Activated naive CD8-positive, alpha-beta T cell treated with anti-CD3 and anti-CD28 coated beads, Interleukin-2, amount 50 U/mL, for 24 hours (primary cell): ENCODE data around the gene SLC2A9.

ENCODE experiments used
- ATAC-seq: fragments of 150-1000 bp; cut with Tn5 transposase; one replicate; pipeline ENCODE4 v1.10.0; 2021
- DNase-seq: peaks from one replicate; pipeline ENCODE4 v3.0.0; 2021
- H3K27ac Mint-ChIP-seq: one replicate; pipeline ENCODE4 v1.8.0; 2021; ENCODE audit warnings: mild to moderate bottlenecking, mixed read lengths
- H3K27me3 Mint-ChIP-seq: one replicate; pipeline ENCODE4 v1.8.0; 2021; ENCODE audit warnings: mixed read lengths
- H3K36me3 Mint-ChIP-seq: one replicate; pipeline ENCODE4 v1.8.0; 2021; ENCODE audit warnings: low read depth, mixed read lengths
- H3K4me1 Mint-ChIP-seq: one replicate; pipeline ENCODE4 v1.8.0; 2021; ENCODE audit warnings: mixed read lengths
- H3K4me3 Mint-ChIP-seq: one replicate; pipeline ENCODE4 v1.8.0; 2021; ENCODE audit warnings: mild to moderate bottlenecking, moderate library complexity, mixed read lengths
- H3K9me3 Mint-ChIP-seq: one replicate; pipeline ENCODE4 v1.8.0; 2021; ENCODE audit warnings: mixed read lengths

SLC2A9 gene

DNA sequence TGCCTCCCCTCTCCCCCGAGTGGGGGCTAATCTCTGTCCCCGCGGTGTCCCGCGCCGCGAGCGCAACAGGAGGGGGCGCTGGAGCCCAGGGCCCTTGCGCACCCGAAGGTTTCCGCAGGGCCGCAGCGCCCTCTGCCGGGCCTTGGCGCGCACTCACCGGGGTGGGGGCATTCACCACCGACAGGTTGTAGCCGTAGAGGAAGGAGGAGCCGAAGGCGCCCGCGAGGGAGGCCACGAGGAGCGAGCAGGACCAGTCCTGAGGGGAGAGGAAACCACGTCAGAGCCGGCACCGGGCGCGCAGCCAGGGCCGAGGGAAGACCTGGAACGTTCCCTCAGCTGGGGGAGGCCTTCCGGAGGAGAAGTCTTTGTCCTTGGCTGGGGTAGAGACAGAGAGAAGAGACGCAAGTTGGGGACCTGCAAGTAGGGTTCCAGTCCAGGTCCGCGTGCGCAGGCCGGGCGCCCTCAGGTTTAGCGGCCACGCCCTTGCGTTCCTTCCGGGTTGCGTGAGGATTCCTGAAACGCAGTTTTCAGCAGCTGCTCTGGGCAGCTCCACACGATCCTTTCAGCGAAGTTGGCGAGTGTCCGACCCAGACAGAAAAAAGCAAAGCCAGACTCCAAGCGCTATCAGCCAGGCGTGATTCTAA is 2.4 kb downstream of the SLC2A9 start:
- Mint-ChIP-seq H3K9me3 (no peaks in the 10 kb centered on the region), H3K4me3 (peak overlapping the region; percentile 83), H3K36me3 (no peaks in the 10 kb centered on the region), H3K27ac (peak overlapping the region; percentile 89), H3K4me1 (peaks cover 15% of the 10 kb centered on the region), H3K27me3 (no peaks in the 10 kb centered on the region)
- DNase-seq (peak; percentile 92), ATAC-seq (peak; percentile 99)

DNA sequence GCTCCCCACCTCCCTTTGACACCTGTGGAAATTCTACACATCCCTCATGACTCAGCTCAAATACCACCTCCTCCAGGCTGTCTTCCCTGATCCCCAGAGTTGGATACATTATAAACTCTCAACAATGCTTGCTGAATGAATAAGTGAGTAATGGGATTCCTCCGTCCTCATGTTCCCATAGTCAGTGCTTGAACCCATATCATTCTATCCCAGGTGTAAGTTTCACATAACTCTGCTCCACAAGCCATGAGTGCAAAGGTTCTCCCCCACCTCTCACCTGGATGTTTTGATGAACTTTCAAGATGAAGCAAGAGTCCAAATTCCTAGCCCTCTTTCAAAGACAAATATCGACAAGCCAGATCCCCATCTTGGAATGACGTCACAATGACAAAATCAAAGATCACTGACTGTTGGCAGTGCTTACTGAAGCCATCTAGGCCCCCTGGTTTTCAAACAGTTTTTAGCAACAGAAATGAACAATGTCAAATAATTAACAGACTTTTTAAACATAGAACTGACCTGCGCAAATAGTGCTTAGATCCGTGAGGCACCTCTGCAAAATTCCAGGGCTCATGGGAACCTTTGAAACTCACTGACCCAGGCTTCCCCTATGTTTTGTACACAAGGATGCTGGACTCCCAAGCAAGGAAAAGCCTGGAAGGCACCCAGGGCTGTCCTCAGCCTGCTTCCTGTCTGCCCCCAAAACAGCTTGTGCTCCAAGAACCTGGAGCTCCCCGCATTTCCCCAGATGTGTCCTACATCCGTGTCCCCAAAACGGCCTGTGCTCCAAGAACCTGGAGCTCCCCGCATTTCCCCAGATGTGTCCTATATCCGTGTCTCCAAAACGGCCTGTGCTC is 4.0 kb downstream of the SLC2A9 start:
- no peak overlapping the region for H3K4me3 Mint-ChIP-seq
- no peaks in the 10 kb centered on the region for H3K36me3 Mint-ChIP-seq
- H3K9me3 Mint-ChIP-seq, result no peaks in the 10 kb centered on the region
- peaks cover 13% of the 10 kb centered on the region for H3K4me1 Mint-ChIP-seq
- DNase-seq, result no peak
- ATAC-seq, result no peak
- no peak overlapping the region for H3K27ac Mint-ChIP-seq
- no peaks in the 10 kb centered on the region for H3K27me3 Mint-ChIP-seq

DNA sequence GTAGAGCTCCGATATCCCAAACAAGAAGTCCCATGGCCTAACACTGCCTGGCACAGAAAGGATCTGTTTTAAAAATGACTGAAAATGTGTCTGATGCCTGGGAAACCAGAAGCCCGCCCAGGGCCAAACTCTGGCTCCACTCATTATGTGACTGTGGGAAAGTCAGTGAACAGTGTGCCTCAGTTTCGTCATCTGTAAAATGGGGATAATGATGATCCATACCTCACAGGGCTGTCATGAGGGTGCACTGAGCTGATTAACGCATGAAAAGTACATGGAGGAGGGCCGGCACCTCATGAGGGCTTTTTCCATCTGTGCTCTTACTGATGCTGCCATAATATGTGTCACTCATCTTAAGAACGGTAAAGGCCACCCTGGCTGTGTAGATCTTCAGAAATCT is 5.1 kb downstream of the SLC2A9 start:
- peaks cover 13% of the 10 kb centered on the region for H3K4me1 Mint-ChIP-seq
- ATAC-seq (no peak), DNase-seq (no peak)
- no peak overlapping the region for H3K27ac Mint-ChIP-seq
- no peaks in the 10 kb centered on the region for H3K36me3 Mint-ChIP-seq
- no peaks in the 10 kb centered on the region for H3K9me3 Mint-ChIP-seq
- no peaks in the 10 kb centered on the region for H3K27me3 Mint-ChIP-seq
- H3K4me3 Mint-ChIP-seq, result no peak overlapping the region

DNA sequence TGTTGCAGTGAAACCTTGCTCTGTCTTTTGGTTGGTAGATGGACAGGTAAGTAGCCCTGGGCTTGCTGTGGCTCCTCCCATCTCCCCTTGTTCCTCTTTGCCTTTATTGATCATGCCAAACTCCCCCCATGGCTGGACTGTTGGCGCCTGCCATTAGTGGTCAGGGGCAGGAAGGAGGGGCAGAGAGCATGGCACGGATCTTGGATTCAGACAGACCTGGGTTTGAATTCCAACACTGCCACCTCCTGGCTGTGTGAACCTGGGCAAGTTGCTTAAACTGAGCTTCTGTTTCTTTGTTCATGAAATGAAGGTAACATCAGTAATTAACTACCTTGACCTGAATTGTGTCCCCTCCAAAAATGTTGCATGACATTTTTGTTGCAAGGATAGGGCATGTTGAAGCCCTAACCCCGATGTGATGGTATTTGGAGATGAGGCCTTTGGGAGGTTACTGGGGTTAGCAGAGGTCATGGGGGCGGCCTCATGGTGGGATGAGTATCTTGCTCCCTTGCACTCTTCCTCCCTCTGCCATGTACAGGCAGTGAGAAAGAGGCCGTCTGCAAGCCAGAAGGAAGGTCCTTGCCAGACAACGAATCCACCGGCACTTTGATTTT is 6.0 kb downstream of the SLC2A9 start:
- Mint-ChIP-seq H3K4me3 (no peak overlapping the region), H3K36me3 (no peaks in the 10 kb centered on the region), H3K4me1 (peaks cover 20% of the 10 kb centered on the region), H3K9me3 (no peaks in the 10 kb centered on the region), H3K27ac (no peak overlapping the region), H3K27me3 (no peaks in the 10 kb centered on the region)
- ATAC-seq (no peak), DNase-seq (peak; percentile 46)

DNA sequence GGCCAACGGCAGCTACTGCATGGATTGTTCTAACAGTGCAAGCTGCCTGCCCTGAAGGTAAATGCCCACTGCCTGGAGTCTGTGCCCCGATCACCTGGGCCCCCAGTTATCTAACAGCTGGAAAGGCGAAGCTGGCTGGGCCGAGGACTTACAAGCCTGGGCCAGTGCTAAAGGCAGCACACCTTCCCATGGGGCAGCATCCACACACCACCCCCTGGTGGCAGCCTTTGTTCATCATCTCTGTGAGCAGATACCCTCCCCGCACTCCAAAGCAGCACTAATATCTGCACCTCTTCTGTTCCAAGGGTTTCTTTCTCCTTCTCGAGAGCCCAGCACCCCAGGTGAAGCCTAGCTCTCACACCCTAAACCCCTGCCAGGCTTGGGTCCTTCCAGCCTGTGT is 7.6 kb downstream of the SLC2A9 start:
- Mint-ChIP-seq H3K27ac (no peak overlapping the region), H3K4me3 (no peak overlapping the region), H3K4me1 (peaks cover 18% of the 10 kb centered on the region), H3K36me3 (no peaks in the 10 kb centered on the region), H3K27me3 (no peaks in the 10 kb centered on the region), H3K9me3 (no peaks in the 10 kb centered on the region)
- DNase-seq (peak; percentile 45), ATAC-seq (no peak)

DNA sequence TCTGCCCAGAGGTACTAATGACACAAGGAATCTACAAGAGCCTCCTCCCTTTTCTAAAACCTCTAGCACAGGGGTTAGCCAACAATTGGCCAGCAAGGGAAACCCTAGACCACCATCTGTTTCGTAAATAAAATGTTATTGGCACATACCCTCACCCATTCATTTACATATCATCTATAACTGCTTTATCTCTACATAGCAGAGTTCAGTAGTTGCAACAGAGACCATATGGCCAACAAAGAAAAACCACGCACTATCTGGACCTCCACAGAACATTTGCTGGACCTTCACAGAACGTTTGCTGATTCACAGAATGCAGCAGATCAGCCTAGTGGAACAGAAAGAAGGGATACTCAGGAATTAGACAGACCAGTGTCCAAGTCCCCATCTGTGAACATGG is 9.4 kb downstream of the SLC2A9 start:
- ATAC-seq (no peak), DNase-seq (no peak)
- Mint-ChIP-seq H3K9me3 (no peaks in the 10 kb centered on the region), H3K4me1 (peaks cover 25% of the 10 kb centered on the region), H3K27me3 (no peaks in the 10 kb centered on the region), H3K27ac (no peak overlapping the region), H3K4me3 (no peak overlapping the region), H3K36me3 (no peaks in the 10 kb centered on the region)

DNA sequence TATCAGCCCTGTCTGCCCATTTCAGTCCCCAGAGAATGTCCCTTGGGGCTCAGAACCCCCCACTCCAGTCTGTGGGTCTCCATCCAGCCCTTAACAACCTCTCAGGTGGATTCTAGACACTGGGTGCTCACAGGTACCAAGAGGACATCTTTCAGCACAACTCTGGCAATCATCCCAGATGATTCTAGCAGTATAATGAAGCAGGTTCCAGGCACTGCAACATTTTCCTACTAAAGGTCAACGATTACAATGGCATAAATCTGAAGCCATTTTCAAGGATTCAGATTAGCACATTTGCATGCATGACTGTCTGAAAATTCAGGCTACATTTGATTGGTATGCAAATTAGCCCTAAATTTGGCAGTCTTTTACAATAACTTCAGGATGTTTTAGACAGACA is 10.0 kb downstream of the SLC2A9 start:
- H3K4me3 Mint-ChIP-seq, result no peak overlapping the region
- H3K36me3 Mint-ChIP-seq, result no peaks in the 10 kb centered on the region
- no peak for DNase-seq
- no peak overlapping the region for H3K27ac Mint-ChIP-seq
- no peaks in the 10 kb centered on the region for H3K27me3 Mint-ChIP-seq
- no peak for ATAC-seq
- peaks cover 31% of the 10 kb centered on the region for H3K4me1 Mint-ChIP-seq
- H3K9me3 Mint-ChIP-seq, result no peaks in the 10 kb centered on the region

DNA sequence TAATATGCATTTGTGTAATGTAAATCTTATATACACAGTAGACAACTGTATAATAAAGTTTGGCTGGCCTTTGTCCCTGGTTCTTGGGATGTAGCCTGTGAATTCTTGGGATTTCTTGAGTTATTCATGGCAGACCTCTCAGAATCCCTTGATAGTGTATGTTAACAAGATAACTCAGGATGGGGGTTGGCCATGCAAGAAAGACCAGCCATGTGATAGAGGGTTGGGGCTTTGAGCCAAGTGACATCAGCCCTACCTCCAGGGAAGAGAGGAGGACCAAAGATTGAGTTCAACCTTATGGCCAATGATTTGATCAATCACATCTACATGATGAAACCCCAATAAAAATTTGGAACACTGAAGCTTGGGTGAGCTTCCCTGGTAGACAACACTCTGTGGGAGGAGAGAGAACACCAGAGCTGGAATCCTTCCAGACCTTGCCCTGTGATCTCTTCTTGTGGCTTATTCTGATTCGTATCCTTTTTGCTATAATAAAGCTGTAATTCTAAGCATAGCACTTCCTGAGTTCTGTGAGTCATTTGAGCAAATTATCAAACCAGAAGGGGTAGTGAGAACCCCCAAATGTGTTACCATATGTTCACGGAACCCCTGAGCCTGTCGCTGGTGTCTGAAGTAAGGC is 11.3 kb downstream of the SLC2A9 start:
- Mint-ChIP-seq H3K27me3 (no peaks in the 10 kb centered on the region), H3K4me1 (peaks cover 33% of the 10 kb centered on the region), H3K4me3 (no peak overlapping the region), H3K9me3 (no peaks in the 10 kb centered on the region), H3K27ac (no peak overlapping the region), H3K36me3 (no peaks in the 10 kb centered on the region)
- no peak for DNase-seq
- no peak for ATAC-seq

DNA sequence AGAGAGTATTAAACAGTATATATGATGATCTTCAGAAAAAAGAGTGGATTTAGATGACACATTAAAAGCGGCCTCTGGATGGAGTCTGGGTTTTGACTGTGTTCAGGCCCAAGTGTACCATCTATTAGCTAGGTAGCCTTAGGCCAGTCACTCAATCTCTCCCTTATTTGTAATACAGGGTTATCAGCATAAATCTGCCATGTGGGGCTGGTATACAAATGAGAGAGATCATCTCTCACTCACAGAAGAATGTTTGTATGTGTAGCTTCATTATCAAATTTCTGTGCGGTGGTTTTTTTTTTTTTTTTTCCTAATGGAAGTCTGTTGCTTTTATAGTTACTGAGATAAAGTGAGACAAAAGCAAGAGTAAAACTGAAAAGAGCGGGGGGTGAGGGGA is 12.7 kb downstream of the SLC2A9 start:
- Mint-ChIP-seq H3K36me3 (no peaks in the 10 kb centered on the region), H3K4me1 (peaks cover 41% of the 10 kb centered on the region), H3K9me3 (no peaks in the 10 kb centered on the region), H3K27ac (no peak overlapping the region), H3K4me3 (no peak overlapping the region), H3K27me3 (no peaks in the 10 kb centered on the region)
- ATAC-seq (no peak), DNase-seq (no peak)

DNA sequence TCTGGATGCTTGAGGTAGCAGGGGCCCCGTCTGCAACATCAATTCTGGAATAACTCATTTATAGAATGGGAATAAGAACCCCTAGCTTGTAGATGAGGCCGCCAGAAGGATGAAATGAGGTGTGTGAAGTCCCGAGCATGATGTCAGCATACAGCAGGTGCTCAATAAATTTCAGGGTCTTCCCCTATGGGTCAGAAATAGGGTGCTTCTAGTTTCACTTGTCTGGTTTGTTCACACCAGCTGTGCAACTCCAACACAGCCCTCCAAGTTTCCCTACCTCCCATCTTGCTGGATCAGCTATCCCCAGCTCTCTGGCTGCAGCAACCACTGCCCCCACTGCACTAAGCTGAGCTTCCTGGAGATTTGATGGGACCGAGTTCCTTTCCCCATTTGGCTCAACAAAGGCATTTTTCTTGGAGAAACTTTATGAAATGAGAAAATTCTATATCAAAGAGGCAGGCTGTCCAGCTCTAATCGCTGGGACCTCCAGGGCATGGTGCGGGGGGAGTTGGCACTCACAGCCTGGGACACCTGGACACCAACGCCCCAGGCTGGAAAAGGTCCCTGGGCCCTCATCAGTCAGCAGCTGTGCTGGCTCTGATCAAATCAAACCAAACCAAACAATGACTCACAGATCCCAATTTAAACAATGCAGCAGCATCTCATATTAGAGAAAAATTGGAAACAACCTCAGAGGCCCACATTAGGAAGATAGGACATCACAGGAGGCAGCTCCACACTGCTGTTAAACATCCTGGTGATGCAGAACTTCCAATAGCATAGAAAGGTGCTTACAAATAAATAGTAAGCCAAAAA is 13.3 kb downstream of the SLC2A9 start:
- no peak for ATAC-seq
- DNase-seq, result no peak
- H3K27ac Mint-ChIP-seq, result no peak overlapping the region
- H3K4me1 Mint-ChIP-seq, result peaks cover 46% of the 10 kb centered on the region
- H3K9me3 Mint-ChIP-seq, result no peaks in the 10 kb centered on the region
- H3K4me3 Mint-ChIP-seq, result no peak overlapping the region
- no peaks in the 10 kb centered on the region for H3K27me3 Mint-ChIP-seq
- no peaks in the 10 kb centered on the region for H3K36me3 Mint-ChIP-seq

DNA sequence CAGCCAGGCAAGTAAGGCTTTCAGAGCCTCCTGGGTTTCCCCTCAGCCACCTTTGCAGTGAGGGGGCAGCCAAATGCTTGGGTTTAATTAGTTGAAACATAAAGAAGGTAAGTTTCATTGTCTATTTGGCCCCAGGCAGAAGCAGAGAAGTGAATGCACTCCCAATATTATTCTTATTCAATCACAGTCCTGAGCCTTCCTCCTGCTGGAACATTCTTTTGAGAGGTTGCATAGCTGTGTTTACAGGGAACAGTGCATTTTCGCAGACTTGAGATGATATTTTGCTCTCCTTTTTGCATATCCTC is 13.9 kb downstream of the SLC2A9 start:
- H3K36me3 Mint-ChIP-seq, result no peaks in the 10 kb centered on the region
- H3K9me3 Mint-ChIP-seq, result no peaks in the 10 kb centered on the region
- ATAC-seq (peak; percentile 5), DNase-seq (no peak)
- peaks cover 47% of the 10 kb centered on the region for H3K4me1 Mint-ChIP-seq
- H3K4me3 Mint-ChIP-seq, result no peak overlapping the region
- no peak overlapping the region for H3K27ac Mint-ChIP-seq
- H3K27me3 Mint-ChIP-seq, result no peaks in the 10 kb centered on the region

DNA sequence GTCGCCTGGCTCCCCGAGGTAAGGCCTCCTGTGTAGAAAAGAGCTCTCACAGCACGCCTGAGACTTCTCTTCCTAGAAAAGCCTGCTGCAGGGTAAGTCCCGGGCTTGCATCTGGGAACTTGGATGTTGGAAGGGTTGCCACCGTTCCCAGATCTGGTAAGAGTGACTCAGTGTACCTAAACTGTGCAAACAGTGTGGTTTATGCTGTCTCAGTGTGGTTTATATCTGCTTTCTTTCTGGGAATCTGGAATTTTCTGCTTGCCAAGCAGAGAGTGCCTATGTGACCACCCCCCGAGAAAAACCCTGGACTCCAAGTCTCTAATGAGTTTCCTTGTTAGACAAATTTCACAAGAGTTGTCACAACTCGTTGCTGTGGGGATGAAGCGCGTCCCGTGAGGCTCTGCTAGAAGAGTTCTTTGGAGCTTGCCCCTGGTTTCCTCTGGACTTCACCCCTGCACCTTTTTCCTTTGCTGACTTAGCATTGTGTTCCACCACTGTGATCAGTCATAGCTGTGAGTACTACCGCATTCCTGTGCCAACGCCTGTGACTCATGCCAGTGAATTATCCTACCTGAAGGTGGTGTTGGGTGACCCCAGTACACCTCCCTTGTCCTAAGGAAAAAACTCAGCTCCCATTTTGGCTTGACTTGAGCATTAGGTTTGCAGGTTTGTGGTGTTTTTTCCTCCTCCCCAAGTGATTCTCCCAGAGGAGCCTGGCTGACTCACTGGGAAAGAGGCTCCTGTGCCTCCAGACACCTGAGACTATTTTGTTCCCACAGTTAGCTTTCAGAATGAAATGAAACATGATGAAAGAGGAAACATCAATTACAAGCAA is 14.5 kb downstream of the SLC2A9 start:
- peaks cover 47% of the 10 kb centered on the region for H3K4me1 Mint-ChIP-seq
- no peaks in the 10 kb centered on the region for H3K36me3 Mint-ChIP-seq
- H3K9me3 Mint-ChIP-seq, result no peaks in the 10 kb centered on the region
- ATAC-seq (peak; percentile 18), DNase-seq (no peak)
- H3K27me3 Mint-ChIP-seq, result no peaks in the 10 kb centered on the region
- H3K27ac Mint-ChIP-seq, result peak overlapping the region; percentile 32
- H3K4me3 Mint-ChIP-seq, result no peak overlapping the region

DNA sequence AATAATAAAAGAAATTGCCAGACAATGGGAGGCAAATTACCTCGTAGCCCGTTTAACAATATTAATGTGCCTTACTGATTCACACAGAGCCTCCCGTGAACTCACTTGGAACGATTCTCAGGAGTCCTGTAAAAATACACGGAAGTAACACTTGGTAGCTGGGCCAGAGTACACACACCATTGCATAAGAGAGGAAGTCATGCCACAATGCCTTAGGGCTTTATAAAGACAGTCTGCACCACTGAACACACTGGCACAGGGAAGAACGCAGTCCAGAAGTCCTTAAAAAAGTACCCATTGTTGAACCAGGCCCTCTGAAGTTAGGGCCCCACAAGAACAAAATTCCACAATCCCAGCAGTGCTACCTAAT is 15.1 kb downstream of the SLC2A9 start:
- Mint-ChIP-seq H3K9me3 (no peaks in the 10 kb centered on the region), H3K36me3 (no peaks in the 10 kb centered on the region), H3K27me3 (no peaks in the 10 kb centered on the region), H3K27ac (no peak overlapping the region), H3K4me3 (no peak overlapping the region), H3K4me1 (peaks cover 47% of the 10 kb centered on the region)
- no peak for DNase-seq
- no peak for ATAC-seq

DNA sequence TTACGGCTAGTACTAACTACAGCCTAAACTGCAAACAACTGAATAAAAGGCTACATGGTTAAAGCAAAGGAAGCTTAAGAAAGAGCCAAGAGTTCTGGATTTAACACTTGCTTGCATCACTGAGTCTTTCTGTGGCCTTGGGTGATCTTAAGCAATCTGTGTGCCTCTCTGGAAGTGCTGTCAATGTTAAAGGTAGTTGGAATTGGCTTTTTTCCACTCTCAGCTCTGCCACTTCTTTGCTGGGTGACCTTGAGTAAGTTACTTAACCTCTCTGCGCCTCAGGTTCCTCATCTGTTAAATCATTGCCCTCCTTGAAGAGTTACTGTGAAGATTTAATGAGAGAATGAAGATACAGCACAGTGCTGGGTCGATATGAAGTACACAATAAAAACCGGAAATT is 15.7 kb downstream of the SLC2A9 start:
- peaks cover 46% of the 10 kb centered on the region for H3K4me1 Mint-ChIP-seq
- H3K4me3 Mint-ChIP-seq, result no peak overlapping the region
- no peak for DNase-seq
- no peaks in the 10 kb centered on the region for H3K9me3 Mint-ChIP-seq
- no peaks in the 10 kb centered on the region for H3K36me3 Mint-ChIP-seq
- ATAC-seq, result no peak
- H3K27me3 Mint-ChIP-seq, result no peaks in the 10 kb centered on the region
- H3K27ac Mint-ChIP-seq, result no peak overlapping the region
